ENCODE measurements around the gene PKN1.
A peak's percentile ranks its signal among the peaks of the same experiment; 100 is the strongest.

GRCh38 chr19:14475251-14476073, 42.4 kb downstream of the PKN1 start, which contains the start of gene PTGER1:
- TF ChIP-seq CTCF (optimal IDR thresholded peaks at IDR 0.05 in 1 of 3, IDR thresholded peaks at IDR 0.05 in 1 of 3, conservative IDR thresholded peaks at IDR 0.05 in 1 of 3; ENCODE audit: extremely low read depth in 1 of 3, insufficient read depth in 2 of 3, low read length in 3 of 3) (peak; percentile 14 to 54 (median 50)), EZH2 (IDR thresholded peaks at IDR 0.05; ENCODE audit: low read length) (no peak)
